Peyer's patch (tissue), 4 donors: ENCODE measurements around the gene FAM20A. TPM values are rescaled to one million over a fixed set of nuclear protein-coding genes. Genes with fewer than 3 reads are reported as not detected.

Experiments
- DNase-seq, 3 donors: peaks; one replicate each; pipeline ENCODE4 v3.0.0-alpha.2; 2017 to 2019
- H3K27ac ChIP-seq, 4 donors: fragments of 200-600 bp; sonication (generic); one replicate each; pipeline ENCODE4 v1.5.1; 2016 to 2019
- H3K27me3 ChIP-seq, 2 donors: fragments of 200-600 bp; sonication (generic); one replicate each; pipeline ENCODE4 v1.5.1; 2019
- H3K36me3 ChIP-seq, 3 donors: fragments of 200-600 bp; sonication (generic); one replicate each; pipeline ENCODE4 v1.5.1; 2016 to 2019
- H3K4me1 ChIP-seq, 4 donors: fragments of 200-600 bp; sonication (generic); one replicate each; pipeline ENCODE4 v1.5.1; 2016 to 2019
- H3K4me3 ChIP-seq, 4 donors: fragments of 200-600 bp; sonication (generic); 1 replicate in 3 of 4; 2 replicates in 1 of 4; pipeline ENCODE4 v1.5.1; 2016 to 2019; ENCODE audit warnings: mild to moderate bottlenecking in 1 of 4
- H3K9me3 ChIP-seq, 4 donors: fragments of 200-600 bp; sonication (generic); one replicate each; pipeline ENCODE4 v1.5.1; 2016 to 2019; ENCODE audit warnings: mild to moderate bottlenecking in 1 of 4
- POLR2A ChIP-seq, 2 donors: fragments of 450-650 bp; IDR thresholded peaks; one replicate each; pipeline ENCODE4 v1.5.1; 2017; ENCODE audit warnings: antibody characterized with exemption in 2 of 2, mild to moderate bottlenecking in 2 of 2, moderate library complexity in 2 of 2
- total RNA-seq, 4 donors: library from RNA; depleted of rRNA; stranded (reverse); fragments of >200 nt; gene quantifications; one replicate each; pipeline ENCODE4 v1.1.0, GENCODE V29; 2016
- TF ChIP-seq, protein P1 (sequence below), 6 experiments: fragments of 450-650 bp in 4 of 6; fragments of 200-600 bp in 2 of 6; sonication (generic) in 1 of 6; IDR thresholded peaks; one replicate each; pipeline ENCODE4 v1.5.1; 2017 to 2019; ENCODE audit warnings: antibody characterized with exemption in 6 of 6, mild to moderate bottlenecking in 3 of 6, moderate library complexity in 1 of 6

The FAM20A gene
- total RNA-seq, 4 donors from 2014 or later = 2.4 to 3.5 (median 2.5) TPM; not detected in 1

DNA sequence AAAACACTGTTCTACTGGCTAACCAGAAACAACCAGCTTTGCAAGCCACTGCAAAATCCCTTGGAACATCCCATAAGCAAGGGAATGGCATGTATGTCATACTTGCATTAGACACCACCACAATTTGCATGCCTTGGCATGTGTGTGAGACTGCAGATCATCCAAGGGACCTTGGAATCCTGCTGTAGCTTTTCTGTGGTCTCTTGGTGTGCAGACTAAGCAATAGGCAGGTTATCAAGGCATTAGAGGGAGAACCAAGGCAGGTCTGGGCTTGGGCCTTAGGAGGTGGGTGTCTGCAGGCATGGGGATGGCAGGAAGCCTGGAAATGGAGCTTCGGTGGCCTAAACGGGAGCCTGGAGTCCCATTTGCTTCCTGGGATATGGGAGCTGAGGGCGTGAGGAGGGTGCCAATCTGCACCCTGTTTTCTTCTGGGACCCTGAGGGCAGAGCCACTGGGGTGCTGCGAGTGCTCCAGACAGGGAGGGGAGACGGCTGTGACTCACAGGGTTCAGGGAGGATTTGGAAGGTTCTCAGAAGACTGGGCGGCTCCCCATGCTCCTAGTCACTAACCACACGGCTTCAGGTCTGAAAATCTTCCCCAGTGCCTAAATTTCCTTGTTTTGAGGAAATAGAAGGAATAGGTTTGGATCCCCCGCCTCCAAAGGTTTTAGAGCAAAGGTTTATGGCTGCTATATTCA lies 36.6 kb downstream of the FAM20A start:
- no peak overlapping the region for H3K4me3 ChIP-seq
- H3K27me3 ChIP-seq = no peaks in the 10 kb centered on the region
- no peak for TF ChIP-seq POLR2A (IDR thresholded peaks at IDR 0.05)
- TF ChIP-seq, protein P1, sequence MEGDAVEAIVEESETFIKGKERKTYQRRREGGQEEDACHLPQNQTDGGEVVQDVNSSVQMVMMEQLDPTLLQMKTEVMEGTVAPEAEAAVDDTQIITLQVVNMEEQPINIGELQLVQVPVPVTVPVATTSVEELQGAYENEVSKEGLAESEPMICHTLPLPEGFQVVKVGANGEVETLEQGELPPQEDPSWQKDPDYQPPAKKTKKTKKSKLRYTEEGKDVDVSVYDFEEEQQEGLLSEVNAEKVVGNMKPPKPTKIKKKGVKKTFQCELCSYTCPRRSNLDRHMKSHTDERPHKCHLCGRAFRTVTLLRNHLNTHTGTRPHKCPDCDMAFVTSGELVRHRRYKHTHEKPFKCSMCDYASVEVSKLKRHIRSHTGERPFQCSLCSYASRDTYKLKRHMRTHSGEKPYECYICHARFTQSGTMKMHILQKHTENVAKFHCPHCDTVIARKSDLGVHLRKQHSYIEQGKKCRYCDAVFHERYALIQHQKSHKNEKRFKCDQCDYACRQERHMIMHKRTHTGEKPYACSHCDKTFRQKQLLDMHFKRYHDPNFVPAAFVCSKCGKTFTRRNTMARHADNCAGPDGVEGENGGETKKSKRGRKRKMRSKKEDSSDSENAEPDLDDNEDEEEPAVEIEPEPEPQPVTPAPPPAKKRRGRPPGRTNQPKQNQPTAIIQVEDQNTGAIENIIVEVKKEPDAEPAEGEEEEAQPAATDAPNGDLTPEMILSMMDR (IDR thresholded peaks at IDR 0.05) = no peak
- H3K9me3 ChIP-seq = no peaks in the 10 kb centered on the region
- no peak overlapping the region for H3K27ac ChIP-seq
- no peaks in the 10 kb centered on the region for H3K4me1 ChIP-seq
- H3K36me3 ChIP-seq = no peaks in the 10 kb centered on the region
- DNase-seq = no peak

DNA sequence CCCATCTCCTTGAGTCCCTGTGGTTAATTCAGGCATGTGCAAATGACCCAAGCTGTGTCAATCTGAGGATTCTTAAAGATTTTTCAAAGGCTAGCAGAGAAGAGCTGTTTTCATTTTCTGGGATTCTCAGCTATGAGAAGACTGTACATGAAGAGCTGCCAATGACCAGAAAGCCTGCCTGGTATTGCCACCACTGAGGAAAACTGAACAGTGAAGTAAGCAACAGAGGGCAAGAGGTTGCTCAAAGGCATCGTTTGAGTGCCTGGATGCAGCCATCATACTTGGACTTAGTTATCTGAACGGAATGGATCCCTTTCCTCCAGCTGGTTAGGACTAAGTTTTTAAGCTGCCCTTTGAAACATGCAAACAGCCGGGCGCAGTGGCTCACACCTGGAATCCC lies 38.4 kb downstream of the FAM20A start:
- TF ChIP-seq, protein P1 (IDR thresholded peaks at IDR 0.05) = no peak
- TF ChIP-seq POLR2A (IDR thresholded peaks at IDR 0.05) = no peak
- no peaks in the 10 kb centered on the region for H3K4me1 ChIP-seq
- no peaks in the 10 kb centered on the region for H3K27me3 ChIP-seq
- no peaks in the 10 kb centered on the region for H3K9me3 ChIP-seq
- H3K4me3 ChIP-seq = no peak overlapping the region
- no peak for DNase-seq
- no peaks in the 10 kb centered on the region for H3K36me3 ChIP-seq
- H3K27ac ChIP-seq = no peak overlapping the region

DNA sequence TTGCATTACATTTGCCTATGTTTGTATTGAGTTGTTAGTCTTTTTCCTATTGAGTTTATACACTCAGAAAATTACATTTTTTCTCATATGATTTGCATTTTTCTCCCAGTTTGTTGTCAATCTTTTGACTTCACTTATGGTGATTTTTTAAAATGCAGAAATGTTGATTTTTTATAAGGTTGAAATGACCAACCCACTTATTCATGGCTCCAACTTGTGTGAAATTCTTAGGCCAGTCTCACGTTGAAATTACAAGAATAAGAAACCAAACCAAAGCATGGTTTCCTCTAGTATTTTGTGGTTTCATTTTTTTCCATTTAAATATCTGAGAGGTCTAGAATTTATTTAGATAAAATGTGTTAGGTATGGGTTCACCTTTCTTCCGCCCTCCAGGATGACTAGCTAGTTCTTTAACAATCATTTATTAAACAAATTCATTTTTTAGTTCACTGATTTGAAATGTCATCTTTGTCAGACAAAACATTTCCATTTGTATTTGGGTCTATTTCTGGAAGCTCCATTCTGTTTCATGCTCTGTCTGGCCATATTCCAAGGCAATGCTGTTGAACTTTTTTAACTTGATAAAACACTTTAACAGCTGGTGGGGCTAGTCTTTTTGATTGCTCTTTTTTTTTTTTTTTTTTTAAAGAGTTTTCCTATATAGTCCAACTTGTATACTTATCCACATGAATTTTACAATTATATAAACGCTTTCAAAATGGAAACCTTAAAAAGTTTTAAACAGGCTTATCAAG lies 40.0 kb downstream of the FAM20A start:
- no peaks in the 10 kb centered on the region for H3K4me1 ChIP-seq
- no peaks in the 10 kb centered on the region for H3K27me3 ChIP-seq
- no peaks in the 10 kb centered on the region for H3K9me3 ChIP-seq
- no peak for TF ChIP-seq POLR2A (IDR thresholded peaks at IDR 0.05)
- TF ChIP-seq, protein P1 (IDR thresholded peaks at IDR 0.05) = no peak
- H3K4me3 ChIP-seq = no peak overlapping the region
- H3K36me3 ChIP-seq = no peaks in the 10 kb centered on the region
- no peak for DNase-seq
- no peak overlapping the region for H3K27ac ChIP-seq

DNA sequence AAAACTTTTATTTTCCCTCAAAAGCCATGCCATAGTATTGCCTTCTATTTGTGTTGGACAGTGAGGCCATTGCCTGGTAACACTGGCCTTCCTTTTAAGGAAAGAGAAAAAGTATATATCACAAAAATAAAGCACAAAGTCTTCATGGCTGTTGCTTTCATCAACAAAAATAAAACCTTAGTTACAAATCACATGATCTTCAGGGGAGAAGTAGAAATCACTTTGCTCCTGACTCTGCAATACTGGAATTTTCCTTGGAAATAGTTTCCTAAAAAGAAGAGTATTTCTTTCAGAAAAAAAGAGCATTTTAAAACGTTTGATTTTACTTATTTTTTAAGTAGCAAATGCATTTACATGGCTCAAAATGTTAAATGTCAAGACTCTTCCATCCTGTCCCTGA lies 41.9 kb downstream of the FAM20A start:
- H3K9me3 ChIP-seq = no peaks in the 10 kb centered on the region
- DNase-seq = no peak
- TF ChIP-seq, protein P1 (IDR thresholded peaks at IDR 0.05) = no peak
- no peak for TF ChIP-seq POLR2A (IDR thresholded peaks at IDR 0.05)
- H3K4me3 ChIP-seq = no peak overlapping the region
- no peaks in the 10 kb centered on the region for H3K27me3 ChIP-seq
- no peaks in the 10 kb centered on the region for H3K4me1 ChIP-seq
- peaks cover 0 to 7% (median 0%) of the 10 kb centered on the region in 3 donors for H3K36me3 ChIP-seq
- no peak overlapping the region for H3K27ac ChIP-seq

DNA sequence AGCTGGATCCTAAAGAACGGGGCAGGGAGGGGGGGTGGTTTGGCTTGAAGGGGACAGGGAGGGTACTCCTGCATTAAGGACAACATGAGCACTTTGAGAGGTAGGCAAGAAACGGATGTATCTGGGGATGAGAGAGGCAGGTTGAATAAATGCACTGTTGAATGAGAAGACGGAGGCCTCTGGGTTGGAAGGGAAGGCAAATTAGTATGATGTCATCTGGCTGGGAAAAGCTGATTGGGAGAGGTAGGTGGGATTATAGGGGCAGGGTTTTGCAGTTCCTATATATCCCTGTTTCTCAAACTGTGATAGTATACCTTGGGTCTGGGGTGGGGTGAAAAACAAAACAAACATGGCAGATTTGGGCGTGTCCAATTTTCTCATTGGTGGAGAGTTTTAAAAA lies 44.6 kb downstream of the FAM20A start:
- no peaks in the 10 kb centered on the region for H3K4me1 ChIP-seq
- no peaks in the 10 kb centered on the region for H3K27me3 ChIP-seq
- no peak overlapping the region for H3K27ac ChIP-seq
- no peak for DNase-seq
- peaks cover 0 to 7% (median 0%) of the 10 kb centered on the region in 3 donors for H3K36me3 ChIP-seq
- TF ChIP-seq POLR2A (IDR thresholded peaks at IDR 0.05) = no peak
- TF ChIP-seq, protein P1 (IDR thresholded peaks at IDR 0.05) = no peak
- H3K4me3 ChIP-seq = no peak overlapping the region
- H3K9me3 ChIP-seq = no peaks in the 10 kb centered on the region
